H1 (cell line): ENCODE results near the gene PPIL6. TPM values are rescaled to one million over a fixed set of nuclear protein-coding genes. Genes with fewer than 3 reads are reported as not detected.

Experiments
- CTCF ChIA-PET: fragments of 300-600 bp; sonication (Branson Sonifier 250); formaldehyde crosslinking; loops from one replicate; lab custom pipeline; 2021; ENCODE audit not compliant: partially characterized antibody; lab: Charles Lee
- POLR2A ChIA-PET: fragments of 300-600 bp; sonication (Branson Sonifier 250); formaldehyde crosslinking; loops from one replicate; lab custom pipeline; 2021; ENCODE audit warnings: inconsistent platforms; ENCODE audit not compliant: partially characterized antibody; lab: Charles Lee
- DNase-seq, 2 experiments: peaks; one replicate each; pipeline versions ENCODE4 v3.0.0 to v3.0.0-alpha.2; 2010 to 2022; ENCODE audit warnings: low spot score in 2 of 2, low read depth in 1 of 2, mixed read lengths in 1 of 2
- FAIRE-seq: peaks from 2 replicates; lab custom pipeline; 2011; peaks lifted over from hg19 to GRCh38; lab: Jason Lieb, UNC
- H2AFZ ChIP-seq: 2 replicates; pipeline ENCODE4 v1.8.1; 2012; ENCODE audit warnings: low read length, inconsistent platforms
- H2AK5ac ChIP-seq: 2 replicates; pipeline ENCODE4 v1.6.1; 2013; ENCODE audit warnings: low read depth, low read length
- H2BK120ac ChIP-seq: replicated peaks from 2 replicates; pipeline ENCODE3; 2013; ENCODE audit warnings: low read depth, low read length, inconsistent platforms
- H2BK12ac ChIP-seq: 2 replicates; pipeline ENCODE4 v1.6.1; 2013; ENCODE audit warnings: low read depth, low read length
- H2BK15ac ChIP-seq: 2 replicates; pipeline ENCODE4 v1.6.1; 2013; ENCODE audit warnings: low read length
- H2BK20ac ChIP-seq: 2 replicates; pipeline ENCODE4 v1.6.1; 2013; ENCODE audit warnings: low read length
- H2BK5ac ChIP-seq: 2 replicates; pipeline ENCODE4 v1.6.1; 2013; ENCODE audit warnings: low read depth, low read length
- H3K14ac ChIP-seq: 2 replicates; pipeline ENCODE4 v1.6.1; 2013; ENCODE audit warnings: inconsistent platforms; ENCODE audit not compliant: insufficient read length
- H3K18ac ChIP-seq: 2 replicates; pipeline ENCODE4 v1.6.1; 2013; ENCODE audit warnings: low read length; ENCODE audit errors: extremely low read depth
- H3K23ac ChIP-seq: 2 replicates; pipeline ENCODE4 v1.6.1; 2013; ENCODE audit warnings: inconsistent platforms; ENCODE audit not compliant: insufficient read length
- H3K23me2 ChIP-seq: 2 replicates; pipeline ENCODE4 v1.6.1; 2013; ENCODE audit warnings: low read depth, low read length
- H3K27ac ChIP-seq: 2 replicates; pipeline ENCODE4 v1.6.1; 2011; ENCODE audit warnings: low read depth, low read length, inconsistent platforms
- H3K27me3 ChIP-seq, 4 experiments: replicated peaks in 1 of 4; 1 replicate in 1 of 4; 2 replicates in 3 of 4; pipeline versions ENCODE4 v1.6.1 to v1.8.1; 2011 to 2013; ENCODE audit warnings: low read length in 3 of 4, mild to moderate bottlenecking in 3 of 4, inconsistent platforms in 2 of 4, mixed read lengths in 2 of 4, moderate library complexity in 1 of 4; ENCODE audit not compliant: control insufficient read depth in 3 of 4, insufficient read depth in 3 of 4; ENCODE audit errors: extremely low read depth in 1 of 4
- H3K36me3 ChIP-seq, 4 experiments: 2 replicates each; pipeline versions ENCODE4 v1.6.1 to v1.8.1; 2011 to 2013; ENCODE audit warnings: mild to moderate bottlenecking in 4 of 4, low read length in 3 of 4, moderate library complexity in 2 of 4, control low read depth in 1 of 4, inconsistent platforms in 1 of 4; ENCODE audit not compliant: insufficient read depth in 4 of 4, control insufficient read depth in 2 of 4
- H3K4ac ChIP-seq: replicated peaks from 2 replicates; pipeline ENCODE3; 2013; ENCODE audit warnings: low read length, low read depth, mixed read lengths, inconsistent platforms; ENCODE audit not compliant: insufficient read length
- H3K4me1 ChIP-seq, 4 experiments: replicated peaks in 1 of 4; 1 replicate in 1 of 4; 2 replicates in 3 of 4; pipeline versions ENCODE4 v1.6.1 to v1.8.1; 2011 to 2013; ENCODE audit warnings: low read length in 3 of 4, inconsistent platforms in 2 of 4, mixed read lengths in 1 of 4; ENCODE audit not compliant: insufficient read depth in 4 of 4, control insufficient read depth in 3 of 4
- H3K4me2 ChIP-seq, 2 experiments: 2 replicates each; pipeline versions ENCODE4 v1.6.1 to v1.8.1; 2011 to 2013; ENCODE audit warnings: low read depth in 2 of 2, low read length in 2 of 2, control low read depth in 1 of 2, inconsistent platforms in 1 of 2, mild to moderate bottlenecking in 1 of 2; ENCODE audit not compliant: insufficient read depth in 1 of 2
- H3K4me3 ChIP-seq, 4 experiments: fragments of 200-600, 300-600 bp in 1 of 4; sonication (generic), shearing (Covaris generic), sonication (Bioruptor Twin) in 1 of 4; 2 replicates each; pipeline versions ENCODE4 v1.5.1 to v1.8.1; 2011 to 2016; ENCODE audit warnings: low read length in 4 of 4, low read depth in 3 of 4, control low read depth in 2 of 4, inconsistent platforms in 2 of 4, mild to moderate bottlenecking in 2 of 4, mixed read lengths in 1 of 4, moderate library complexity in 1 of 4; ENCODE audit not compliant: insufficient read depth in 2 of 4; ENCODE audit errors: extremely low read depth in 1 of 4
- H3K56ac ChIP-seq: replicated peaks from 2 replicates; pipeline ENCODE3; 2013; ENCODE audit warnings: low read depth, mild to moderate bottlenecking, mixed read lengths, low read length, inconsistent platforms; ENCODE audit not compliant: insufficient read length
- H3K79me1 ChIP-seq: 2 replicates; pipeline ENCODE4 v1.6.1; 2013; ENCODE audit warnings: low read depth, low read length, control low read depth
- H3K79me2 ChIP-seq, 2 experiments: 2 replicates each; pipeline versions ENCODE4 v1.6.1 to v1.8.1; 2012 to 2013; ENCODE audit warnings: low read length in 2 of 2, mild to moderate bottlenecking in 2 of 2, inconsistent platforms in 1 of 2; ENCODE audit not compliant: insufficient read depth in 2 of 2, control insufficient read depth in 1 of 2
- H3K9ac ChIP-seq, 4 experiments: replicated peaks in 1 of 4; 1 replicate in 1 of 4; 2 replicates in 3 of 4; pipeline versions ENCODE4 v1.6.1 to v1.8.1; 2011 to 2013; ENCODE audit warnings: low read depth in 3 of 4, low read length in 3 of 4, control low read depth in 2 of 4, mild to moderate bottlenecking in 2 of 4, moderate library complexity in 2 of 4, inconsistent platforms in 1 of 4; ENCODE audit errors: extremely low read depth in 1 of 4
- H3K9me3 ChIP-seq, 2 experiments: 2 replicates each; pipeline versions ENCODE4 v1.6.1 to v1.8.1; 2012 to 2013; ENCODE audit warnings: mild to moderate bottlenecking in 2 of 2, moderate library complexity in 2 of 2, control low read depth in 1 of 2, inconsistent platforms in 1 of 2, low read depth in 1 of 2, low read length in 1 of 2, mixed read lengths in 1 of 2; ENCODE audit not compliant: insufficient read depth in 2 of 2
- H4K20me1 ChIP-seq, 2 experiments: replicated peaks in 1 of 2; 2 replicates each; pipeline versions ENCODE3 to v1.8.1; 2011 to 2013; ENCODE audit warnings: inconsistent platforms in 2 of 2, low read length in 2 of 2, mild to moderate bottlenecking in 1 of 2; ENCODE audit not compliant: insufficient read depth in 2 of 2, control insufficient read depth in 1 of 2
- H4K5ac ChIP-seq: 2 replicates; pipeline ENCODE4 v1.6.1; 2013; ENCODE audit warnings: low read length, low read depth, mixed read lengths, inconsistent platforms; ENCODE audit not compliant: insufficient read length
- H4K8ac ChIP-seq: 2 replicates; pipeline ENCODE4 v1.8.0; 2013; ENCODE audit warnings: mild to moderate bottlenecking, moderate library complexity, low read length, inconsistent platforms; ENCODE audit not compliant: insufficient read depth; ENCODE audit errors: extremely low read depth
- H4K91ac ChIP-seq: replicated peaks from 2 replicates; pipeline ENCODE3; 2013; ENCODE audit warnings: low read length, mixed read lengths, inconsistent platforms; ENCODE audit not compliant: insufficient read length
- BACH1 ChIP-seq: IDR thresholded peaks from 2 replicates; pipeline ENCODE4 v1.6.1; 2012; ENCODE audit warnings: low read length, improper control_type of control experiment
- CHD1 ChIP-seq: IDR thresholded peaks from 2 replicates; pipeline ENCODE4 v1.6.1; 2012; ENCODE audit warnings: low read depth, low read length, improper control_type of control experiment
- CREB1 ChIP-seq: IDR thresholded peaks from 2 replicates; pipeline ENCODE4 v1.6.1; 2012; ENCODE audit warnings: inconsistent platforms
- MAFK ChIP-seq: IDR thresholded peaks from 2 replicates; pipeline ENCODE4 v1.6.1; 2012; ENCODE audit warnings: low read depth, mild to moderate bottlenecking, improper control_type of control experiment, low read length
- POLR2AphosphoS5 ChIP-seq: IDR thresholded peaks from 2 replicates; pipeline ENCODE4 v1.6.1; 2011; ENCODE audit warnings: low read depth, low read length
- POU5F1 ChIP-seq: IDR thresholded peaks from 2 replicates; pipeline ENCODE4 v1.6.1; 2011; ENCODE audit warnings: low read depth, mild to moderate bottlenecking, low read length, moderate library complexity
- SAP30 ChIP-seq: fragments of 300-600 bp; sonication (generic); IDR thresholded peaks from 2 replicates; pipeline ENCODE4 v1.7.1; 2012; ENCODE audit warnings: low read length, moderate library complexity, mild to moderate bottlenecking, inconsistent platforms; ENCODE audit not compliant: insufficient read depth, insufficient replicate concordance
- ZNF274 ChIP-seq: IDR thresholded peaks from 2 replicates; pipeline ENCODE4 v1.7.0; 2012; ENCODE audit warnings: low read length, borderline replicate concordance; ENCODE audit errors: extremely low read depth
- WGBS, 2 experiments: shearing (Covaris generic) in 1 of 2; methylation state at CpG; one replicate each; pipeline versions ENCODE4 v1.1.6 to v1.1.7; 2013 to 2015; ENCODE audit warnings: low lambda C conversion rate in 2 of 2, mixed read lengths in 2 of 2, inconsistent platforms in 1 of 2, low coverage in 1 of 2, missing lambda C conversion rate in 1 of 2; ENCODE audit not compliant: insufficient replicate concordance in 2 of 2, insufficient coverage in 1 of 2, insufficient read length in 1 of 2; ENCODE audit errors: extremely low coverage in 1 of 2, missing lambda C conversion rate in 1 of 2; 5-methylcytosine and 5-hydroxymethylcytosine counted together
- polyA plus RNA-seq, 7 experiments: library from polyadenylated mRNA; depleted of rRNA in 3 of 7; stranded (reverse) in 5 of 7; unstranded in 2 of 7; fragments of >200 nt in 5 of 7; fragments of 200-250 nt in 2 of 7; gene quantifications; 1 replicate in 5 of 7; 2 replicates in 1 of 7; 4 replicates in 1 of 7; pipeline versions ENCODE4 v1.2.1 to v1.2.3, GENCODE V29; 2011 to 2013; ENCODE audit warnings: missing spikeins in 2 of 7, mixed read lengths in 2 of 7
- total RNA-seq: library from RNA; stranded (reverse); fragmentation: NEBNext Ultra II Directional; extraction: Animal tissue kit (Norgen Biotek cat#: 25700); gene quantifications from 2 replicates; pipeline ENCODE4 v1.2.1, GENCODE V29; 2021
- TF ChIP-seq, protein P1 (sequence below): IDR thresholded peaks from 2 replicates; pipeline ENCODE4 v1.6.1; 2011; ENCODE audit warnings: low read depth, mild to moderate bottlenecking, low read length; ENCODE audit not compliant: insufficient read depth
- TF ChIP-seq, protein P2 (sequence below): IDR thresholded peaks from 2 replicates; pipeline ENCODE4 v1.6.1; 2011; ENCODE audit warnings: low read length, improper control_type of control experiment

PPIL6 gene
- total and polyA plus RNA-seq, 2 of the 8 experiments (the other 6 are each of a cell fraction or from before 2014, with no cell fraction given), result 0.42 to 1.3 TPM

DNA sequence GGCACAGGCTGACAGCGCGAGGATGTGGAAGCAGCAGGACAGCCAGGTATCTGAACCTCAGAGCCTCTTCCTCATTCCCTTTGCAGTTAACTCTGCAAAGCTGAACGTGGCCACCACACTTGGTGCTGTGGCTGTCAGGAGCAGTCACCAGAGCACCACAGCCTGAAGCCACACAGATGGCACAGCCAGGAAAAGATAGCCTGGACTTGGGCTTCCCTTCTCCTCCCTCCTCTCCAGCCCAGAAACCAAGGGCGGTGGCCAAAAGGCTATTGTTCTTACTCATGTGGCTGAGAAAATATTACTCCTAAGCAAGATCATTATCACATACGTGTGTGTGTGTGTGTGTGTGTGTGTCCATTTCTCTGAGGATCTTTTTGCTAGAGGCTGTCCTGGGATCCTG is 97.9 kb downstream of the PPIL6 start:
- Histone ChIP-seq H2BK15ac (no peak overlapping the region), H3K9ac (no peak overlapping the region), H4K5ac (no peak overlapping the region), H2AFZ (no peak overlapping the region), H3K9me3 (no peaks in the 10 kb centered on the region), H4K20me1 (no peaks in the 10 kb centered on the region), H3K79me1 (no peaks in the 10 kb centered on the region), H3K27me3 (no peaks in the 10 kb centered on the region; a peak in 1 of 7 replicates), H3K23me2 (no peaks in the 10 kb centered on the region), H2BK12ac (no peak overlapping the region), H3K14ac (no peak overlapping the region), H2BK20ac (no peak overlapping the region), H3K18ac (no peak overlapping the region), H3K4me3 (no peak overlapping the region), H3K4ac (no peak overlapping the region), H2BK120ac (no peak overlapping the region), H3K79me2 (no peaks in the 10 kb centered on the region), H3K56ac (no peak overlapping the region), H3K27ac (no peak overlapping the region), H3K4me2 (no peak overlapping the region), H3K36me3 (no peaks in the 10 kb centered on the region), H2BK5ac (no peak overlapping the region), H3K4me1 (no peaks in the 10 kb centered on the region), H4K91ac (no peak overlapping the region), H4K8ac (no peak overlapping the region; the same call in 1 of the 2 replicates), H3K23ac (no peak overlapping the region), H2AK5ac (no peak overlapping the region)
- DNase-seq (no peak), FAIRE-seq (no peak)
- WGBS, 2 experiments, result 91% methylated on average over 5 of the region's 5 CpGs; no CpG with 5 or more reads in 1 of the 2 experiments
- ChIA-PET CTCF (no interaction called here), POLR2A (interaction anchor here (0.5 kb wide), 1 partner anchor 533 kb away, joined by 3 read pairs; no protein-coding TSS in a partner anchor)
- TF ChIP-seq POU5F1 (no peak), SAP30 (no peak), MAFK (no peak), ZNF274 (no peak), POLR2AphosphoS5 (no peak), CREB1 (no peak), BACH1 (no peak), CHD1 (no peak)
- TF ChIP-seq, protein P1, sequence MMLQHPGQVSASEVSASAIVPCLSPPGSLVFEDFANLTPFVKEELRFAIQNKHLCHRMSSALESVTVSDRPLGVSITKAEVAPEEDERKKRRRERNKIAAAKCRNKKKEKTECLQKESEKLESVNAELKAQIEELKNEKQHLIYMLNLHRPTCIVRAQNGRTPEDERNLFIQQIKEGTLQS, result no peak
- TF ChIP-seq, protein P2, sequence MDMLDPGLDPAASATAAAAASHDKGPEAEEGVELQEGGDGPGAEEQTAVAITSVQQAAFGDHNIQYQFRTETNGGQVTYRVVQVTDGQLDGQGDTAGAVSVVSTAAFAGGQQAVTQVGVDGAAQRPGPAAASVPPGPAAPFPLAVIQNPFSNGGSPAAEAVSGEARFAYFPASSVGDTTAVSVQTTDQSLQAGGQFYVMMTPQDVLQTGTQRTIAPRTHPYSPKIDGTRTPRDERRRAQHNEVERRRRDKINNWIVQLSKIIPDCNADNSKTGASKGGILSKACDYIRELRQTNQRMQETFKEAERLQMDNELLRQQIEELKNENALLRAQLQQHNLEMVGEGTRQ, result no peak
